HG02798 (cell line): Measurements from ENCODE around the gene PLA2G7.
"Not testable (repeated sequence)": the region's sequence is repeated elsewhere in the genome, so short reads cannot be mapped to it uniquely, and the experiment has no call there.

ENCODE experiments used
- ATAC-seq: cut with Tn5 transposase; IDR thresholded peaks from one replicate; pipeline ENCODE4 v1.9.1; 2021; ENCODE audit warnings: mild to moderate bottlenecking; ENCODE audit not compliant: unreplicated experiment, poor library complexity

Gene PLA2G7

DNA sequence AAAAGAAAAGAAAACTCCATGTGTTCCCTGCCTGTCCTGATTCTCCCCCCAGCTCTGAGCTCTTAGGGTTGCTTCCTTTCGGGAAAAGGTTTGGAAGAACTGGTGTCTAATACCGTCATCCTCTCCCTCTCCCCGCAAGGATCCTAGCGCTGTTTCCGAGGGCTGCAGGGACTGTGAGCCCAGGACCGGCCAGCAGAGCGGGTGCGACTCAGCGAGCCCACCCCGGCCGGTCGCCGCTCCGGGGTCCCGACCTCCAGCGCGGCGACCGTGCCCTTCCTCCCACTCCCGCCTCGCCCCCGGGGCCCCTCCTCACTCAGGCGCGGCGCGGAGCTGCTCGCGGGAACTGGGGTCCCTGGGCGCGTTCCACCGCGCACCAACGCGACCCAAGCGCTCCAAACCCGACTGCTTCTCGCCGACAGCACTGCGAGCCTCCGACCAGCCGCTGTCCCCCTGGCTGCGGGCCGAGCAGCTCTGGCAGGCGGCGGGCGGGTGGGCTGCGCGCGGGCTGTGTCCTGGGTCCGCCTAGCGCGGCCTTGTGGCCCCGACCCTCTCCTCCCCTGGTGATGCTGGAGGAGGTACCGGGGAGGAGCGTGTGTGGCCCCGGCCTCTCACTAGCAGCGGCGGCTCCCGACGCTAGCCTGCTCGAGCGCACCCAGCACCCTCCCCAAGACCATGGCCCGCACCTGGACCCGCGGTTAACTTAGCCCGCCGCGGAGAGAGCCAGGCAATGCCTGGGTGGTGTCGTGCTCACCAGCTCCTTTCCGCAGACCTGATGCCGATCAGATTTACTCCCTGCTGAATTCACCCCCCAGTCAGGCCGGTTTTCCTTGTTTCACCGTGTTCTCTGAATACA lies at the start of gene PLA2G7:
PLA2G7 (minus strand) TSS at position 509 of the 853 bp plus-strand sequence. CDS start 12,484 bp downstream, outside the sequence.
- no peak for ATAC-seq

DNA sequence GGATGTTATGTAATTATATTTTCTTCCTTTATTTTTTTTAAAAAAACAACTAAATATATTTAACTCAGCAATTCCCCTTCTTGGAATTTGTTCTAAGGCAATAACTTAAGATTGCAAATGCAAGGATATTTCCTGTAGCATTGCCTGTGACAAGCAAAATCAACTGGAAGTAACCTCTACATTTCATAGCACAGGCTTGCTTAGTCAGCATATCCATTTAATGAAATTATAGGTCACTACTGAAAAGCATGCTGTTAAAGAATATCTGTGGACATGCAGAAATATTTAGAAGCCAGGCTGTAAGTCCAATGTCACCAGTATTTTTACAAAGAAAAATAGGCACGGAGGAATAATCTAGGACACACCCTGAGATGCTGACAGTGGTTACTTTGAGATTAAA lies 49.4 kb upstream of the PLA2G7 start:
- no peak for ATAC-seq

DNA sequence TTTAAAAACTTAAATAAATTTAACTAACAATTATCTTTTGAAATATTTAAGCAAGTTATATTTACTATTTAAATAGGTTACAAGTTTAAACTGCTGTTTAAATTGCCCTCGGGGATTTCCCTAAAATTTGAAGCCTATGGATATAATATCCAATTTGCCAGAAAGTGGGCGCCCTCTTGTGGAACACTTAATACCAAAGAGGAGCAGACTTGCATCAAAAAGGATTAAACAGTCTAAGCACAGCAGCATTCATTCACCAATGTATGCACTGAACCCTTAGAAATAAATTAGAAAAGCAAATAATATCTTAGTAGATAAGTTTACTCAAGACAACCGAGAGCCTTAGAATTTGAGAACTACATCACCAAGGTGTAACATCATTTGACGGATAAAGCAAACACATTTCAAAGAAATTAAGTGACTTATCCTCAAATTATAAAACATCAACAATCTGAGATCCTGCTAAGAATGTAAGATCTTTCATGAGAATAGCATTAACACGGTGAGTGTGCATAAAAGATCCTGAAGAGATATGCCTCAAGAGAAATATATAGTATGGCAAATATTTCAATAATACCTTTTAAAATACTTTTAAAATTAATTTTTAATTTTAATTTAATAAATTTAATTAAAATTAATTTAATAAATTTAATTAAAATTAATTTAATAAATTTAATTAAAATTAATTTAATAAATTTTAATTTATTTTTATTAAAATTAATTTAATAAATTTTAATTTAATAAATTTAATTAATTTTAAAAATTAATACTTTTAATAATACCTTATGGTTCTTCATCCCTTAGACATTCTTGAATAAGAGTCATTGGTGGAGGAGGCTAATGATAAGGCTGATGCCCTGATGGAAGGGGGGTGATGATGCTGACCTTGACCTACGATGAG lies 46.6 kb upstream of the PLA2G7 start:
- ATAC-seq = no peak

DNA sequence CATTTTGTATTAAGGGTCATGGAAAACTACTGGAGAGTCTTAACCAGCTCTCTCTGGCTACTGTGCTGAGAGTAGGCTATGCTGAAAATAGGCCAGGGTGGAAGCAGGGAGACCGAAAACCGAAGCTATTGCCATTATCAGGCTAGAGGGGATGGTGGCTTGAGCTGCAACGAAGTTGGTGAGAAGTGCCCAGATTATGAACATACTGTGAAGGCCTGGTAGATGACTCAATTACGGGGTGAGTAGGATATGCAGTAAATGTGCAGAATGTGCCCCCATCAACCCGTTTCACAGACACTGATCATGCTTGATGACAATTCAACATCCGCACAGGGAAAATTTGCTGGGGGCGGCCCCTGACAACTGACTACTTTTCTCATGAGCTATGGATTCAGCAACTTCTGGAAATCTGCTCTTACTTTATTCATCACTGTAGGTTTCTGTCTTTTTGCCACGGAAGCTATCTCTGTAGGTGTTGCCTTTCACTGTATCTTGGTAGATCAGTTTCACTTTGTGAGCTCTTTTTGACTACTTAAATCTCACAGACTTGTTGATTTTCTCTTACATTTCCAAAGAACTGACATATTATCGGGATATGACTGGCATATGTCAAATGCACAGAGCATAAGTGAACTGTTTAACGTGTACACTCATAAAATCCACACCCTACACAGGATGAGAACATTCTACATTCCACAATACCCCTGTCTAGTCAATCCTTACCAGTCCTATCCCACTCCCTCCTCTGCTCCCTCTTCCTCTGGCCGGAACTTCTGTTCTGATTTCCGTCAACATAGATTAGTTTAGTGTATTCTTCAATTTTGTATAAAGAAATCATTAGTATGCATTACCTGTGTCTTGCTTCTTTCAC lies 42.5 kb upstream of the PLA2G7 start:
- ATAC-seq = no peak

DNA sequence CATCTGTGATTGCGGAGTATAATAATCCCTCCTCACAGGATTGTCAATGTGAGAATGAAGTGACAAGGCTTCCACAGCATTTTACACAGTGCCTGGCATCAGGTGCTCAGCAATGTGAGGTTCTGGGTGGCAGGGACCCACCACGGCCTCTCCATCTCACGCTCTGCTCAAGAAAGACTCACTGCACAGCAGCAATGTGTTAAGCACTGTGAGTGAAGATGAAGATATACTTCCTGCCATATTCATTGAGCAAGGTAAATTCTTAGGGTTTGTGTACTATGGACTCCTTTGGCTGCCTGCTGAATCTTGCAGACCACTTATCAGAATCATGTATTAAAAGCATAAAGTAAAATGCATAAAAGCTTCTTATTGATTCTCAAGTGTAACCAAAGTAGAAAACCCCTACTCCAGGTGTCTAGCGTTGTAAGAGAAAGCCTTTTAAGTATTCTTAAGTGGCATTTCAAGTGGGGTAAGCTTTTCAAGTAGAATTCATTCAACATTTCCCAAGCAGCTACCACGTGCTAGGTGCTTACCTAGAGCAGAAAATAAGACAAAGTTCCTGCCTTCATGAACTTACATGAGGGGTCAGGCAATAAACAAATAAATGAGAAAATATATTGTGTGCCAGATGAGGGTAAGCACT lies 41.0 kb upstream of the PLA2G7 start:
- ATAC-seq = no peak

DNA sequence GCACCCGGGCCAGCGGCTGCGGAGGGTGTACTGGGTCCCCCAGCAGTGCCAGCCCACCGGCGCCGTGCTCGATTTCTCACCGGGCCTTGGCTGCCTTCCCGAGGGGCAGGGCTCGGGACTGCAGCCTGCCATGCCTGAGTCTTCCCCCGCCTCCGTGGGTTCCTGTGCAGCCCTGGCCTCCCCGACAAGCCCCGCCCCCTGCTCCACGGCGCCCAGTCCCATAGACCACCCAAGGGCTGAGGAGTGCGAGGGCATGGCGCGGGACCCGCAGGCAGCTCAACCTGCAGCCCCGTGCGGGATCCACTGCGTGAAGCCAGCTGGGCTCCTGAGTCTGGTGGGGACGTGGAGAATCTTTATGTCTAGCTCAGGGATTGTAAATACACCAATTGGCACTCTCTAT lies 39.6 kb upstream of the PLA2G7 start:
- not testable (repeated sequence) for ATAC-seq

DNA sequence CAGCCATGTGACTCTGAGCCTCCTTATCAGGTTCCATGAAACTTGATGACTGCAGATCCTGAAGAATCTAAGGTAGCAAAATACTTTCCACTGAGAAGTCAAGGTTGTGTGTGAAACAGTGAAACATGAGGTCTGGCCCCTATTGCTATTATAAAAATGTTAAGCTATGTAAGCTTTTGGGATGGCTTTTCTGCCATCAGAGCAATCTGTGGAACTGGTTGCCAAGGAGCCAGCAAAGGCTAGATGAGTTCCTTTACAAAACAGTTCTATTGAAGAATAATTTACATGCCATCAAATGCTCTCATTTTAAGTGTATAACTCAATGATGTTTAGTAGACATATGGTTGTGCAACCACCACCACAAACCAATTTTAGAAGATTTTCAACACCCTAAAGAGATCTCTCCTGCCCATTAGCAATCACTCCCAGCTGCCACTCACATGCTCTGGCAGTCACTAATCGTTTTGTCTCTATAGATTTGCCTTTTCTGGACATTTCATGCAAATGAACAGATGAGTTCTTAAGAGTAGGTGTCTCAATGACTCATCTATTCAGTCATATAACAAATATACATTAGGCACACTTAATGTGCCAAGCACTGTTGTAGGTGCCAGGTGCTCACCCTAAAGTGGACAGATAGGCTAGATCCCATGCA lies 38.2 kb upstream of the PLA2G7 start:
- peak; percentile 22 for ATAC-seq

DNA sequence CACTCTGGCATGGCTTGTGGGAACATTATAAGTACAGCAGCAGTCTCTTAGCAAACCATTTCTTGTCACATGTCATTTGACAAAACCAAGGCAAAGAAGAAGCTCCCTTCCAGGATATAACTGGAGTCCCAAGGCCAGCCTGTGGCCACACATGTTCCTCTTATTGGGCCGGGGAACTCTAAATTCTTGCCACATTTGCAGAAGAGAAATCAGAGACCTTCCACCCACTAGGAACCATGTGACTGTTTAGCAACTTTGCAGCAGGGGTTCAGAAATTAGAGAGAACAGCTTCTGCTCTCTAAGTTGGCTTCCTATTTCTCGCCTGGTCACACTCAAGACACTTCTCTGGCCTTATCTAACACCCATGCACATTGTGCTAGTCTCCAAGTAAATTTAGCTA lies 37.6 kb upstream of the PLA2G7 start:
- ATAC-seq = peak; percentile 51

DNA sequence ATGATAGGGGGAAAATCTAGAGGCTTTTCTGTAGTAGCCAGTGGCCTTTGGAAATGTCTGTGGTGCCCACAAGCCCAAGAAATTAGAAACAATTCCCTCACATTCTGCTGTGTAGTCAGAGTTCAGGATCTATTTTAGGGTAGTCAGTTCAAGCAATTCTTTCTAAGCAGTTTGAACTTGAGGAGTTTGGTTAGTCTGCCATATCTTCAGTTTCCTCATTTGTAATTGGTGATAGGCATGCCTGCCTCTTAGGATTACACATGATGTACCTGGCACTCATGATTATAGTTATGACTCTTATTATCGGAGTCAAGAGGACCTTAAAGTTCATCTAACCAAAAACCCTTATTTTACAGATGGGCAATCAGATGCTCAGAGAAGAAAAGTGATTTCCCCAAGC lies 36.8 kb upstream of the PLA2G7 start:
- ATAC-seq = no peak

DNA sequence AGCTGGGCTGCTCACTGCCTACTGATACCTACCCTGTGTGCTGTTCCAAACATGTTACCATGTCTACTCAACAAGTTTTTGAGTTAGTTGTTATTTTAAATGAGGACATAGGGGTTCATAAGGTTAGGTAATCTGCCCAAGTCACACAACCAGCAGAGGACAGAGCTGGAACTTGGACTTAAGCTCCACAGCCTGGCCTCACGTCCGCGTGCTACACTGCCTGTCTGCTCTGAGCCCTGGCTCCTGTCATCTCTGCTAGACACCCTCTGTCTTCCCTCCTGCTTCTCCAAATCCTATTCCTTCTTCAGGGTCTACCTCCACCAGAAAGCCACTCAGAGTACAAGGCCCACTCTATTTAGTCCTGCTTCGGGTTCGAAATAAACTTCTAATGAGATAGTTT lies 29.8 kb upstream of the PLA2G7 start:
- no peak for ATAC-seq

DNA sequence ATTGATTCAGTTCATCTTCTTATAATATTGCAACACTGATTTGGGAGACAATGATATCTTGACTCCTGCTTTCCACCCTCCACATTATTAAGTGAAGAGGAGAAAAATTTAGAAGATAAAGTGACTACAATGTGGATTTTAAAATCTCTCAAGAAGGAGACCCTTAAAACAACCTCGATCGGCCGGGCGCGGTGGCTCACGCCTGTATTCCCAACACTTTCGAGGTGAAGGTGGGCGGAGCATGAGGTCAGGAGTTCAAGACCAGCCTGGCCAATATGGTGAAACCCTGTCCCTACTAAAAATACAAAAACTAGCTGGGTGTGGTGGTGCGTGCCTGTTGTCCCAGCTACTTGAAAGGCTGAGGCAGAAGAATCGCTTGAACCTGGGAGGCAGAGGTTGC lies 29.1 kb upstream of the PLA2G7 start:
- not testable (repeated sequence) for ATAC-seq

DNA sequence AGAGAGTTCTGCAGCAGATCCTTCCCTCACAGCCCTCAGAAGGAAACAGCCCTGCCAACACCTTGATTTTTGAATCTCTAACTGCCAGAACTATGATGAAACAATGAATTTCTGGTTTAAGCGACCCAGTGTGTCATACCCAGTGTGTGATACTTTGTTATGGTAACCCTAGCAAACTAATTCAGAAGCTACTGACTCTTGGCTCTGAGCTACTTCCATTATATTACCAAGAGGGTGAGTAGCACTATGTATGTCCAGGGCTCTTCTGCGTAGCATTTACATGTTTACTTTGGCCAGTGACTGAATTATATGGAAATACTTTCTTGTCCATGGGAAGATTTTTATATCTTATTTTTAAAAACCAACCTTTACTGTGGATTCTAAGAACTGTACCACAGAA lies 28.3 kb upstream of the PLA2G7 start:
- no peak for ATAC-seq

DNA sequence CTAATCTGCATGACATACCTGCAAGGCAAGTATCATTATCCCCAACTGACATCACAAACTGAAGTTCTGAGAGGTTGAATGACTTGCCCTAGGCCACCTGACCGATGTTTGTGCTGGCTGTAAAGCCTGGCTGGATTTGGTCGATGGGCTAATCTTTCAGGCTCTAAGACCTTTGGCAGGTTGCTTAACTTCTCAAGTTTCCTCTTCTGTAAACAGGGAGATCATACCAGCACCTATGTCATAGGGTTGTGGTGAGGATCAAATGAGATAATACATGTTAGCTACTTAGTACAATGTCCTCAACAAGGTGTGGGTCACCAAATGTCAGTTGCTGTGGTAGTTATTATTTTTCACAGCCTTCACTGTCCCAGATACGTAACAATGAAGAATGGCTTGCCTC lies 25.8 kb upstream of the PLA2G7 start:
- no peak for ATAC-seq

DNA sequence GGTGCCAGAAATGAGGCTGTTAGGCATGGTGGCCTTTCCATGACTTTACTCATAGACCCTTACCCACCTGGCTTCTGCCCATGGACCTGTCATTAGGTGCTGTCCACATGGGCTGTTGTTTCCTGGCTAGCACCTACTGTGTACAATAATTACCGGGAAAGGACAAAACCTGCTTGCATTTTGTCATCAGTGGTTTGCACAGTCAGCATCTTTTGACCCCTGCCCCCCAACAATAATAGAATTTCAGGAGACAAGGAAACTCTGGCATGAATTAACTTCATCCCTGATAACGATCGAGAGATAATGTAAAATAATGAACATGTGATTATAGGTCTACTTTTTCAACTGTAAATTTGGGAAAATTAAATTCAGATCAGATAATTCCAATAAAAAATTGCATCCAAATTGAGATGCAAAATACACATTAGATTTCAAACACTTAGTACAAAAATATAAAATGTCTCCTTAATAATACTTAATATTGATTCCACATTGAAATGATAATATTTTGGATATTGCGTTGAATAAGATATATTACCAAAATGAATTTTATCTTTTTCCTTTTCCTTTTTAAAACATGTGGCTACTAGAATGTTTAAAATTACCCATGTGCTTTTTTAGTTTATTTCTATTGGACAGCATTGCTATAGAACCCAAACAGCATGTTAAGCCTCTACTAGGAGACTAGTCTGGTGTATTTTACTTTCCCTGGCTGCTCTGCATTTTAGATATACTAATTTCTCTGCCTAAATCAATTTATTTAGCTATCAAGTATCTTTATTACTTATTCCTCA lies 24.0 kb upstream of the PLA2G7 start:
- no peak for ATAC-seq

DNA sequence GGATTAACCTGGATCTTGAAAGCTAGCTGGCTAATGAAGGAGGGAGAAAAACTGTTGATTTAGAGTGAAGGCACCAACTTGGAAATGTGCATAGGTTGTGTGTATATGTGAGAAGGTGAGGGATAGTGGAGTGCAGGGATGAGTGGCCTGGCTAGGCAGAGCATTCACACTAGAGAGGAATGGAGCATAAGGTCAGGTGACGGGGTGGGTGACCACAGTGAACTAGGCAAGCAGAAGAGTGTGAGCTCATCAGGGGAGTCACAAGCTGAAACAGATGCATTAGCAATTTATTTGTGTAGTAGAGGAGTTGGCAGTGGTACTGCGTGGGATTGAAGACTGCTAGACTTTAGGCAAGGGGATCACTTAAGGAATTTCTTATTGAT lies 22.0 kb upstream of the PLA2G7 start:
- no peak for ATAC-seq

DNA sequence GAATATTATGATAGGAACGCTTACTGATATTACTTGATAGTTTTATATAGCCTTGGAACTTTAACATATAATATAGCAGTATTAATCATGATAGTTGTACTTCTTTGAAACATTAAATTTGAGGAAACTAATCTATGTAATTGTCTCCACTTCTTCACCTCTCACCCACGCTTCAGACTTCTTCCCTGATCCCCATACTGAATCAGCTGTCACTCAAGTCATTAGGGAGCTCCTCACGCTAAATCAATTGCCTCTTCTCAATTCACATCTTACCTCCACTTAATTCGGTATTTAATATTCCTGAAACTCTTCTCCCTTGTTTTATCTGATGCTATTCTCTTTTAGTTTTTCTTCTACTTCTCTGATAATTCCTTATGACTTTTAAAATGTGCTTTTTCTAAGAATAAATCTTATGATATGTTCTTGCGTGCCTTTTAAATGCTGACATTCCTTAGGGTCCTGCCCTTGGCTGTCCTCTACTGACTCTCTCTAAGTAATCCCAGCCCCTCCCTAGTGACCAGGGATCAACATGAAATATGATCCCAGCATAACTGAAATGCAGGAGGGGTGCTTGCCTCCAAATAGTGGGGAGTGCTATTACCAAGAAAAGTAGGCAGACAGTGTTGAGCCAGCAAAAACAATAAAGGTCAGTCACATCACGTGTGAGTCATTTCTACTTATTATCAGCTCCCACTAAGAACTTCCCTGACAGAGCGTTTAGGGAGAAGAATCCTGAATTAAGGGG lies 21.5 kb upstream of the PLA2G7 start:
- no peak for ATAC-seq

DNA sequence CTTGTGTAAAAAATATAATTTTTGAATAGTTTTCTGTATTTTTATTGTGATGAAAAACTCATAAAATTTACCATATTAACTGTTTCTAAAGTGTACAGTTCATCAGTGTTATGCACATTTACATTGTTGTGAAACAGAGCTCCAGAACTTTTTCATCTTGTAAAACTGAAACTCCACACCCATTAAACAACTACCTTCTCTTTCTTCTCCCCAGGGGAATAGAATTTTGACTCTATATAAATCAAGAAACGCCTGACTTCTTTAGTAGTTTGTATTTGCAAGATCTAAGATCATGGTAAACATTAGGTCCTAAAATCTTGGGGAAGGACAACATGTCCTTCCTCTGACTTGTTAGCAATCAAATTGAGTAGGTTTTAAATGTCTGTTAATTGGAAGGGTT lies 20.7 kb upstream of the PLA2G7 start:
- ATAC-seq = no peak

DNA sequence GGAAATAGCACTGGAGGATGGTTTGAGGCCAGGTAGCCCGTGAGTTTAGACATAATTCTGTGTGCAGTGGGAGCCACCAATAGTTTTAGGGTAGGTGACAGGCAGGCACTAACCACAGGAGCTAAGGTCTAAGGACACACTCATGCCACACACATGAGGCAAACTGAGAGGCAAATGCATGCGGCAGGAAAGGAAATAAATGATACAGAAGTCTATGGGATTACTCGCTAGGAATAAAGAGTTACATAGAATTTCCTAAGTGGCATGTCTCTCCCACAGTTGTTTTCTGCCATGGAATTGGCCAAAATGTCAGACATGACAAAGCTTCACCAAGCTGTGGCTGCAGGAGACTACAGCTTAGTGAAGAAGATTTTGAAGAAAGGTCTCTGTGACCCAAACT lies 16.5 kb upstream of the PLA2G7 start:
- no peak for ATAC-seq
